ENCODE results near the gene SS18L1.
A peak's percentile ranks its signal among the peaks of the same experiment; 100 is the strongest.

The SS18L1 gene

DNA sequence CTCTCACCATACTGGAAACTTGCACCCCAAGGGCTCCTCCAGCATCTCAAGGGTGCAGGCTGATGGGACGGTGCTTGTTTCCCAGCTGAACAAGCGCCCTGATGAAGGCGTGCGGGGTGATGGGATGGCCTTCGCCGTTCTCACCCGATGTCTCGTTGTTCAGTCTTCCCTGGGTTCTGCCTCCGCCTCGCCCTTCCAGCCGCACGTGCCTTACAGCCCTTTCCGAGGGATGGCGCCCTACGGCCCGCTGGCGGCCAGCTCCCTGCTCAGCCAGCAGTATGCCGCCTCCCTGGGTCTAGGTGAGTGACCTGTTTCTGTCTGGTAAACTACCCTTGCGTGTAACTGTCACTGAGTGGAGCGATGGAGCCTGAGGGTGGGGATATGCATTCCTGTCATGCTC is 17.4 kb upstream of the SS18L1 start:
- DNase-seq (ENCODE audit: low read depth in 1 of 2, low spot score in 1 of 2), result no peak
- TF ChIP-seq, protein P1, sequence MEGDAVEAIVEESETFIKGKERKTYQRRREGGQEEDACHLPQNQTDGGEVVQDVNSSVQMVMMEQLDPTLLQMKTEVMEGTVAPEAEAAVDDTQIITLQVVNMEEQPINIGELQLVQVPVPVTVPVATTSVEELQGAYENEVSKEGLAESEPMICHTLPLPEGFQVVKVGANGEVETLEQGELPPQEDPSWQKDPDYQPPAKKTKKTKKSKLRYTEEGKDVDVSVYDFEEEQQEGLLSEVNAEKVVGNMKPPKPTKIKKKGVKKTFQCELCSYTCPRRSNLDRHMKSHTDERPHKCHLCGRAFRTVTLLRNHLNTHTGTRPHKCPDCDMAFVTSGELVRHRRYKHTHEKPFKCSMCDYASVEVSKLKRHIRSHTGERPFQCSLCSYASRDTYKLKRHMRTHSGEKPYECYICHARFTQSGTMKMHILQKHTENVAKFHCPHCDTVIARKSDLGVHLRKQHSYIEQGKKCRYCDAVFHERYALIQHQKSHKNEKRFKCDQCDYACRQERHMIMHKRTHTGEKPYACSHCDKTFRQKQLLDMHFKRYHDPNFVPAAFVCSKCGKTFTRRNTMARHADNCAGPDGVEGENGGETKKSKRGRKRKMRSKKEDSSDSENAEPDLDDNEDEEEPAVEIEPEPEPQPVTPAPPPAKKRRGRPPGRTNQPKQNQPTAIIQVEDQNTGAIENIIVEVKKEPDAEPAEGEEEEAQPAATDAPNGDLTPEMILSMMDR (IDR thresholded peaks at IDR 0.05; ENCODE audit: insufficient read depth, low read length), result no peak
- TF ChIP-seq GABPA (IDR thresholded peaks at IDR 0.05; ENCODE audit: low read depth), result no peak
- TF ChIP-seq, protein P2, sequence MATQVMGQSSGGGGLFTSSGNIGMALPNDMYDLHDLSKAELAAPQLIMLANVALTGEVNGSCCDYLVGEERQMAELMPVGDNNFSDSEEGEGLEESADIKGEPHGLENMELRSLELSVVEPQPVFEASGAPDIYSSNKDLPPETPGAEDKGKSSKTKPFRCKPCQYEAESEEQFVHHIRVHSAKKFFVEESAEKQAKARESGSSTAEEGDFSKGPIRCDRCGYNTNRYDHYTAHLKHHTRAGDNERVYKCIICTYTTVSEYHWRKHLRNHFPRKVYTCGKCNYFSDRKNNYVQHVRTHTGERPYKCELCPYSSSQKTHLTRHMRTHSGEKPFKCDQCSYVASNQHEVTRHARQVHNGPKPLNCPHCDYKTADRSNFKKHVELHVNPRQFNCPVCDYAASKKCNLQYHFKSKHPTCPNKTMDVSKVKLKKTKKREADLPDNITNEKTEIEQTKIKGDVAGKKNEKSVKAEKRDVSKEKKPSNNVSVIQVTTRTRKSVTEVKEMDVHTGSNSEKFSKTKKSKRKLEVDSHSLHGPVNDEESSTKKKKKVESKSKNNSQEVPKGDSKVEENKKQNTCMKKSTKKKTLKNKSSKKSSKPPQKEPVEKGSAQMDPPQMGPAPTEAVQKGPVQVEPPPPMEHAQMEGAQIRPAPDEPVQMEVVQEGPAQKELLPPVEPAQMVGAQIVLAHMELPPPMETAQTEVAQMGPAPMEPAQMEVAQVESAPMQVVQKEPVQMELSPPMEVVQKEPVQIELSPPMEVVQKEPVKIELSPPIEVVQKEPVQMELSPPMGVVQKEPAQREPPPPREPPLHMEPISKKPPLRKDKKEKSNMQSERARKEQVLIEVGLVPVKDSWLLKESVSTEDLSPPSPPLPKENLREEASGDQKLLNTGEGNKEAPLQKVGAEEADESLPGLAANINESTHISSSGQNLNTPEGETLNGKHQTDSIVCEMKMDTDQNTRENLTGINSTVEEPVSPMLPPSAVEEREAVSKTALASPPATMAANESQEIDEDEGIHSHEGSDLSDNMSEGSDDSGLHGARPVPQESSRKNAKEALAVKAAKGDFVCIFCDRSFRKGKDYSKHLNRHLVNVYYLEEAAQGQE (IDR thresholded peaks at IDR 0.05; ENCODE audit: insufficient replicate concordance, low read depth), result no peak
- no peak for TF ChIP-seq POLR2AphosphoS5 (IDR thresholded peaks at IDR 0.05; ENCODE audit: low read depth)
- no peak for TF ChIP-seq SPI1 (IDR thresholded peaks at IDR 0.05; ENCODE audit: borderline replicate concordance, low read depth)
- Histone ChIP-seq H3K27ac (replicated peaks) (no peak overlapping the region), H3K27me3 (ENCODE audit: insufficient read depth, poor library complexity, severe bottlenecking) (no peaks in the 10 kb centered on the region), H3K4me3 (replicated peaks; ENCODE audit: insufficient read depth, low read length) (no peak overlapping the region)

DNA sequence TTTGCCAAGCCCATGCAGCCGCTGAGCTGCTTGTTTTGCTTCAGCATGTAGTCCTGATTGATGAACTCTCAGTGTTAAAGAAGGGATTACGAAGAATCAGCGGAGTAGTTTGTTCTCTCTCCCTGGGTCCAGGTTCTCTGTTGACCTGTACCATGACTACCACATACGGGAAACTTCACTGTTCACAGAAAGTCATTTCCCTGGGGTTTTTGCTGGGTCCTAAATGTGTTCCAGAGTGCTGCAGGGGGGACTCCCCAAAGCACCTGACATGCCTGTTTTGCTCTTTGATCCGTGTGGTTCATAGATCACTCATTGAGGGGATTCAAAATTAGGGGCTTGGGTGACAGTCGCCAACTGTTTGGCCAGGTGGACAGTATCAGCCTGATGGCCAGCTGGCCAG is 15.8 kb upstream of the SS18L1 start:
- TF ChIP-seq, protein P1 (IDR thresholded peaks at IDR 0.05; ENCODE audit: insufficient read depth, low read length), result no peak
- TF ChIP-seq, protein P2 (IDR thresholded peaks at IDR 0.05; ENCODE audit: insufficient replicate concordance, low read depth), result no peak
- DNase-seq (ENCODE audit: low read depth in 1 of 2, low spot score in 1 of 2), result no peak
- H3K4me3 ChIP-seq (replicated peaks; ENCODE audit: insufficient read depth, low read length), result no peak overlapping the region
- H3K27me3 ChIP-seq (ENCODE audit: insufficient read depth, poor library complexity, severe bottlenecking), result no peaks in the 10 kb centered on the region
- H3K27ac ChIP-seq (replicated peaks), result no peak overlapping the region

DNA sequence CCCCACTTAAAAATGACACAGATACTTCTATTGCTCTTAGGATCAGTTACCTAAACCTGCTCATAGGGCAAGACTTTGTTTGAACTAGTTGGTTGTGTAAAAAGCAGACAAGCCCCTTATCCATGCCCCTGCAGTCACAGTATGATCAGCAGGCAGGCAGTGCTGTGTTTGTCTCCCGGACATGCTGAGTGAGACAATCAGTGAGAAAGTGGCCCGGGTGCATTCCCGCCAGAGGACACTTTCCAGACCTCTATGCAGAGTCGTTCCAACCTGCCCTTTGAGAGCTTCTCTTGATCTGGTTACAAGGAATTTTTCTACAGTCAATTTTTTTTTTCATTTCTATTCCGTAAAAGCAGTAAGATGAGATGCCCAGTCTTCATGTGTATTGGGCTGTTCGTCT is 15.1 kb upstream of the SS18L1 start:
- Histone ChIP-seq H3K27ac (replicated peaks) (no peak overlapping the region), H3K27me3 (ENCODE audit: insufficient read depth, poor library complexity, severe bottlenecking) (no peaks in the 10 kb centered on the region)
- TF ChIP-seq, protein P1 (IDR thresholded peaks at IDR 0.05; ENCODE audit: insufficient read depth, low read length), result no peak
- TF ChIP-seq SPI1 (IDR thresholded peaks at IDR 0.05; ENCODE audit: borderline replicate concordance, low read depth) (no peak), POLR2AphosphoS5 (IDR thresholded peaks at IDR 0.05; ENCODE audit: low read depth) (no peak)

DNA sequence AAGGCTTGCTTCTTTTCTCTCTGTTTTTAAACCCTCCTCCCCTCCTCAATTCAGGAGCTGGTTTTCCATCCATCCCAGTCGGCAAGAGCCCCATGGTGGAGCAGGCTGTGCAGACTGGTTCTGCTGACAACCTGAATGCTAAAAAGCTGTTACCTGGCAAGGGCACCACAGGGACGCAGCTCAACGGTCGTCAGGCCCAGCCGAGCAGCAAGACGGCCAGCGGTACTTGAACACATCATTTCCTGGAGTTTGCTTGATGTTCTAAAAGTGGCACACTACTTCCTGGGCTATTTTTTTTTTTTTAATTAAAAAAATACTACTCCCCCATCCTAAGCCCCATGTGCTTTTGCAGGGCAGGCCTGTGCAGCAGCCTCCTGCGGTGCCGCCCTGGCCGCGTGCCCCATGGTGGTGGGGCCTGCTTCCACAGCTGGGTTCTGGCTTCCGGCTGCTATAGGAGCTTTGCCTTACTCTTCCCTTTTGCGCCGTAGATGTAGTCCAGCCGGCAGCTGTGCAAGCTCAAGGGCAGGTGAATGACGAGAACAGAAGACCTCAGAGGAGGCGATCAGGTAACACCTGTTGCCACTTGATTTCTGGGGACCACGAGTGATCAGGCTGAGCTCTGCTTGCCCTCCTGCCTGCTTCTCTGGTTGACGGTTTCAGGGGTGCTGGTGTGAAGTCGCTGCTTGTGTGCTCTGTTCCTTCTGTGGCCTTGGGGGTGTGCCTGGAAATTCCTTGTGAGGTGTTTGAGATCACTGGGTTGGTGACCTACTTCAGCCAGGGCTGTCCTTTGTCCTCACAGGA is 13.6 kb upstream of the SS18L1 start:
- no peak overlapping the region for H3K4me3 ChIP-seq (replicated peaks; ENCODE audit: insufficient read depth, low read length)
- DNase-seq (ENCODE audit: low read depth in 1 of 2, low spot score in 1 of 2), result peak in 1 of 2 experiments; percentile 27

More for the DNA sequence above, 15.1 kb upstream of the SS18L1 start:
- H3K4me3 ChIP-seq (replicated peaks; ENCODE audit: insufficient read depth, low read length), result no peak overlapping the region
- DNase-seq (ENCODE audit: low read depth in 1 of 2, low spot score in 1 of 2), result no peak

More for the DNA sequence above, 13.6 kb upstream of the SS18L1 start:
- TF ChIP-seq SPI1 (IDR thresholded peaks at IDR 0.05; ENCODE audit: borderline replicate concordance, low read depth) (no peak), POLR2AphosphoS5 (IDR thresholded peaks at IDR 0.05; ENCODE audit: low read depth) (no peak), GABPA (IDR thresholded peaks at IDR 0.05; ENCODE audit: low read depth) (no peak)
- TF ChIP-seq, protein P2 (IDR thresholded peaks at IDR 0.05; ENCODE audit: insufficient replicate concordance, low read depth), result no peak
- TF ChIP-seq, protein P1 (IDR thresholded peaks at IDR 0.05; ENCODE audit: insufficient read depth, low read length), result no peak
- H3K27me3 ChIP-seq (ENCODE audit: insufficient read depth, poor library complexity, severe bottlenecking), result no peaks in the 10 kb centered on the region
- no peak overlapping the region for H3K27ac ChIP-seq (replicated peaks)
